ENCODE results near the gene BDKRB2.

BDKRB2 gene

GRCh38 chr14:96177766-96178375, 26.8 kb upstream of the BDKRB2 start:
- no peak for DNase-seq

- no peak for DNase-seq
Observed at GRCh38 chr14:96178461-96179321, 25.9 kb upstream of the BDKRB2 start.

- DNase-seq, result no peak
Observed at GRCh38 chr14:96180043-96180874, 24.4 kb upstream of the BDKRB2 start.

- DNase-seq, result no peak
Observed at GRCh38 chr14:96181186-96182056, 23.2 kb upstream of the BDKRB2 start.

GRCh38 chr14:96182546-96182945, 22.1 kb upstream of the BDKRB2 start:
- DNase-seq, result no peak

- no peak for DNase-seq
Observed at GRCh38 chr14:96184737-96185136, 19.9 kb upstream of the BDKRB2 start.

GRCh38 chr14:96187216-96188031, 17.2 kb upstream of the BDKRB2 start:
- no peak for DNase-seq

GRCh38 chr14:96189281-96189711, 15.3 kb upstream of the BDKRB2 start:
- no peak for DNase-seq

- no peak for DNase-seq
Observed at GRCh38 chr14:96191353-96191752, 13.3 kb upstream of the BDKRB2 start.

GRCh38 chr14:96191841-96192462, 12.7 kb upstream of the BDKRB2 start:
- DNase-seq, result no peak

GRCh38 chr14:96192975-96193805, 11.4 kb upstream of the BDKRB2 start:
- no peak for DNase-seq

GRCh38 chr14:96194262-96194656, 10.4 kb upstream of the BDKRB2 start:
- DNase-seq, result no peak

- no peak for DNase-seq
Observed at GRCh38 chr14:96194657-96195431, 9.8 kb upstream of the BDKRB2 start.

GRCh38 chr14:96195441-96196081, 9.1 kb upstream of the BDKRB2 start:
- DNase-seq, result no peak

- DNase-seq, result no peak
Observed at GRCh38 chr14:96197163-96197852, 7.3 kb upstream of the BDKRB2 start.

- no peak for DNase-seq
Observed at GRCh38 chr14:96197969-96198368, 6.7 kb upstream of the BDKRB2 start.

- no peak for DNase-seq
Observed at GRCh38 chr14:96198430-96199130, 6.1 kb upstream of the BDKRB2 start.

- no peak for DNase-seq
Observed at GRCh38 chr14:96201157-96201556, 3.5 kb upstream of the BDKRB2 start.
